ENCODE data around the gene FAM187B.

DNA sequence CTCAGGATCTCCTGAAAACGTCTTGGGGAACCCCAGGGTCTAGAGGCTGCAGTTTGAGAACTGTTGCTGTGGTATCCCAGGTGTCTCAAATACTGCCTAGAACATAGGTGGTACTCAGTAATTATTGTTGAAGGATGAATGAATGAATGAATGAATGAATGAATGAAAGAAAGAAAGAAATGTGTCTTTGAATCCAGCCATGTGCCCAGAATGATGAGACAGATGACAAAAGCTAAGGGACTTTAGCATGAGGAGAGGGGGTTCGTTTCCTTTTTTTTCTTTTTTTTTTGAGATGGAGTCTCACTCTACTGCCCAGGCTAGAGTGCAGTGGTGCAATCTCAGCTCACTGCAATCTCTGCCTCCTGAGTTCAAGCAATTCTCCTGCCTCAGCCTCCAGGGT lies 28.0 kb upstream of the FAM187B start:
- TF ChIP-seq POLR2A (IDR thresholded peaks at IDR 0.05; ENCODE audit: low read length) (no peak), GATA1 (IDR thresholded peaks at IDR 0.05; ENCODE audit: low read depth, low read length) (no peak)

All from erythroblast (primary cell).